ENCODE results near the gene SEPTIN1.

SEPTIN1 gene

GRCh38 chr16:30413112-30413806 lies 30.9 kb upstream of the SEPTIN1 start:
- TF ChIP-seq, protein P1, sequence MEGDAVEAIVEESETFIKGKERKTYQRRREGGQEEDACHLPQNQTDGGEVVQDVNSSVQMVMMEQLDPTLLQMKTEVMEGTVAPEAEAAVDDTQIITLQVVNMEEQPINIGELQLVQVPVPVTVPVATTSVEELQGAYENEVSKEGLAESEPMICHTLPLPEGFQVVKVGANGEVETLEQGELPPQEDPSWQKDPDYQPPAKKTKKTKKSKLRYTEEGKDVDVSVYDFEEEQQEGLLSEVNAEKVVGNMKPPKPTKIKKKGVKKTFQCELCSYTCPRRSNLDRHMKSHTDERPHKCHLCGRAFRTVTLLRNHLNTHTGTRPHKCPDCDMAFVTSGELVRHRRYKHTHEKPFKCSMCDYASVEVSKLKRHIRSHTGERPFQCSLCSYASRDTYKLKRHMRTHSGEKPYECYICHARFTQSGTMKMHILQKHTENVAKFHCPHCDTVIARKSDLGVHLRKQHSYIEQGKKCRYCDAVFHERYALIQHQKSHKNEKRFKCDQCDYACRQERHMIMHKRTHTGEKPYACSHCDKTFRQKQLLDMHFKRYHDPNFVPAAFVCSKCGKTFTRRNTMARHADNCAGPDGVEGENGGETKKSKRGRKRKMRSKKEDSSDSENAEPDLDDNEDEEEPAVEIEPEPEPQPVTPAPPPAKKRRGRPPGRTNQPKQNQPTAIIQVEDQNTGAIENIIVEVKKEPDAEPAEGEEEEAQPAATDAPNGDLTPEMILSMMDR (IDR thresholded peaks at IDR 0.05; ENCODE audit: control insufficient read depth, extremely low read depth, insufficient read depth), result no peak
- no peak for DNase-seq (ENCODE audit: low read depth)
- no peak overlapping the region for H3K4me3 ChIP-seq (ENCODE audit: low read depth, low read length)

GRCh38 chr16:30409125-30410060 lies 27.0 kb upstream of the SEPTIN1 start:
- TF ChIP-seq, protein P1 (IDR thresholded peaks at IDR 0.05; ENCODE audit: control insufficient read depth, extremely low read depth, insufficient read depth), result peak; percentile 95
- H3K4me3 ChIP-seq (ENCODE audit: low read depth, low read length), result no peak overlapping the region
- no peak for DNase-seq (ENCODE audit: low read depth)

GRCh38 chr16:30407804-30408534 lies 25.6 kb upstream of the SEPTIN1 start:
- H3K4me3 ChIP-seq (ENCODE audit: low read depth, low read length), result peak overlapping the region; percentile 82
- TF ChIP-seq, protein P1 (IDR thresholded peaks at IDR 0.05; ENCODE audit: control insufficient read depth, extremely low read depth, insufficient read depth), result no peak
- no peak for DNase-seq (ENCODE audit: low read depth)

- DNase-seq (ENCODE audit: low read depth), result peak; percentile 58
- H3K4me3 ChIP-seq (ENCODE audit: low read depth, low read length), result peak within 1 kb of the TSS; percentile 82
- TF ChIP-seq, protein P1 (IDR thresholded peaks at IDR 0.05; ENCODE audit: control insufficient read depth, extremely low read depth, insufficient read depth), result no peak
Measured at GRCh38 chr16:30407102-30407803, 24.9 kb upstream of the SEPTIN1 start, which contains the start of gene ZNF771. Gene ZNF771 (plus strand): TSS chr16:30407606. CDS start chr16:30408054, 448 bp downstream.

GRCh38 chr16:30406795-30407101 lies 24.4 kb upstream of the SEPTIN1 start:
- H3K4me3 ChIP-seq (ENCODE audit: low read depth, low read length), result peak overlapping the region; percentile 82
- TF ChIP-seq, protein P1 (IDR thresholded peaks at IDR 0.05; ENCODE audit: control insufficient read depth, extremely low read depth, insufficient read depth), result no peak
- DNase-seq (ENCODE audit: low read depth), result no peak

DNA sequence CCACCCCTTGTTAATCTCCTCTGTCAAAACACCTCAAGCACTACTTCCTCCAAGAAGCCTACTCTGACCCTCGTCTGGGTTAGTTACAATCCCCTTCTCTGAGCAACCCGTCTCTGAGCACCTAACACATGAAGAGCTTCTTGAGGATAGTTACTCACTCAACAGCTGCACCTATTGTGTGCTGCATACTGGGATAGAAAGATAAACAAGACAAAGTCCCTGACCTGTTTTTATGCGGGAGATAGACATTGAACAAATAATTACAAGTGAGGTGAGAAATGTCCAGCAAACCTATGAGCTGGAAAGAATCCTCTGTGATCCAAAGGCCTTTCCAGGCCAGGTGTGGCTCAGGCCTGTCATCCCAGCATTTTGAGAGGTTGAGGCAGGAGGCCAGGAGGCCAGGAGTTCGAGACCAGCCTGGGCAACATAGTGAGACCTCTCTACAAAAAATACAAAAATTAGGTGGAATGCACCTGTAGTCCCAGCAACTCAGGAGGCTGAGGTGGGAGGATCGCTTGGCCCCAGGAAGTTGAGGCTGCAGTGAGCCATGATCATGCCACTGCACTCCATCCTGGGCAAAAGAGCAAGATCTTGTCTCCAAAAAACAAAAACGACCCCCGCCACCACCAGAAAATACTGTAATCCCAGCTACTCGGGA lies 19.5 kb upstream of the SEPTIN1 start:
- H3K4me3 ChIP-seq (ENCODE audit: low read depth, low read length), result no peak overlapping the region
- no peak for DNase-seq (ENCODE audit: low read depth)
- TF ChIP-seq, protein P1 (IDR thresholded peaks at IDR 0.05; ENCODE audit: control insufficient read depth, extremely low read depth, insufficient read depth), result no peak
